GM21576 (cell line): Measurements from ENCODE around the gene SLC5A6.
A peak's percentile ranks its signal among the peaks of the same experiment; 100 is the strongest.

Source experiments
- ATAC-seq: cut with Tn5 transposase; IDR thresholded peaks from one replicate; pipeline ENCODE4 v1.9.1; 2021; ENCODE audit warnings: mild to moderate bottlenecking, moderate library complexity; ENCODE audit not compliant: unreplicated experiment

Gene SLC5A6

DNA sequence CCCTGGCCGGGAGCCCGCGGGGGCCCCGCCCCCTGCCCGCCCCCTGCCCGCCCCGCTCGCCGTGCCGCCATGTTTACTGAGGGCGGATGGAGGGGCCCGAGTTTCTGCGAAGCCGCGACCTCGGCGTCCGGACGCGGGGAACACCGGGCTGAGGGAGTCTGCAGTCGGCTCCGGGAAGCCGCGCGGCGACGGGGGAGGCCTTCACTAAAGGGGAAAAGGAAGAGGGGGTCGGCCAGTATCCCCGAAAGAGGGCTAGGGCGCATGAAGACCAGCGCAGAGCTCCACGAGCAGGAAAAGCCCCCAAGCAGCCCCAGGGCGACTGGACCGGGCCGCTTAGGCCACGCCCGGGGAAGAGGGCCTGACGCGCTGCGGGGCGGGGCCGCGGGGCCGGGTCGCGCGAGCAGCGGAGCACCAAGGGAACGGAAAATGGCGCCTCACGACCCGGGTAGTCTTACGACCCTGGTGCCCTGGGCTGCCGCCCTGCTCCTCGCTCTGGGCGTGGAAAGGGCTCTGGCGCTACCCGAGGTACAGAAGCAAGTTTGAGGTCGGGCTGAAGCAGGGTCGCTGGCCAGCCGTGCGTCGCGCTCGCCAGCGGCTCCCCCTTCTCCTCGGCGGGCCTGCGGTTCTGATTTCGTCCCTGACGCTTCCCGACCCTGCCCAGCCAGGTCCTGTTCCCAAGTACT lies at the start of gene SLC5A6, which contains the start of gene ATRAID:
SLC5A6 (minus strand) TSS at position 326 of the 683 bp plus-strand sequence. CDS start 4,618 bp downstream, outside the sequence.
ATRAID (plus strand) TSS at position 99 of the 683 bp plus-strand sequence; CDS start at position 427, 328 bp downstream.
- peak; percentile 72 for ATAC-seq

DNA sequence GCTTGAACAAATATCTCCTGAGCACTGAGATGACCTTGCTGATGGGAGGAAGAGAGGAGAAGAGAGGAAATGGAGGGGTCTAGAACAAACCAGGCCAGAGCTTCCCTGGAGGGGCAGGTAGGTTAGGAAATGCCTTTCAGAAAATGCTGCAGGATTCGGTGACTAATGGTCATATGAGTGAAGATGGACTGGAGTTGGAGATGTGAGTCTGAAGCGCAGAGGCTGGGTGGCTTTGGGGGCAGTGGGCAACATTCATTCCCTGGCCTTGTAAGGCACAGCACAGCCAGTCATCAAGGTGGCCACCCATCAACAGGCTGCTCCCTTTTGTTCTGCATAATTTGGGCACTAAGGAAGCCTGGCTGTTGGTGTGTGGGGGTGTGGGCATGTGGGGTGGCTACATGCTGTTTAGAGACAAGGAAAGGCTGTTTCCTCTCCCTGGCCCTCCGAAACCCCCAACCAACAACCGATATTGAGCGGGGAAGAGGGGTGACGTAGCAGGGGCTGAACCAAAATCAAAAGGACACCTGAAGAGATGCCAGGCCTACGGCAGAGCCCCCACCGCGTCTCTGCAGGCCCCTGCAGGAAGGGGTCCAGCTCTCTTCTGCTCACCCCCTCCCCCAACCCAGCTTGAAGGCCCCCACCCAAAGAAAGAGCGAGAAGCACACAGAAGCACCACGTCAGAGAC lies 49.3 kb upstream of the SLC5A6 start:
- ATAC-seq, result no peak

DNA sequence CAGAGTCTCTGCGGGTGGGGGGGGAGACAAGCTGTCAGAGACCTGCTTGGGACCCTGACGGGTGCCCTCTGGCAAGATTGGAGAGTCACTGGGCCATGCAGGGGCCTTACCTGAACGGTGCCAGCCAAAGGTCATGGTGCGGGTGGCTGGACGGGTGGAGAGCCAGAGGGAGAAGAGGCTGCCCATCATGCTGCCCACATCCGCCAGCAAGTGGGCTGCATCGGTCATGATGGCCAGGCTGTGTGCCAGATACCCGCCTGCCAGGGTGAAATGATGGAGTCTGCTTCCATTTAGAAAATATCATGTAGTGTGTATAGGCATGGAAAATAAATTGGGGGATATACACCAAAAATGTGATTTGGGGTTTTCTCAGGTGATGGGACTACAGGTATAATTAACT lies 46.0 kb upstream of the SLC5A6 start:
- ATAC-seq, result no peak

DNA sequence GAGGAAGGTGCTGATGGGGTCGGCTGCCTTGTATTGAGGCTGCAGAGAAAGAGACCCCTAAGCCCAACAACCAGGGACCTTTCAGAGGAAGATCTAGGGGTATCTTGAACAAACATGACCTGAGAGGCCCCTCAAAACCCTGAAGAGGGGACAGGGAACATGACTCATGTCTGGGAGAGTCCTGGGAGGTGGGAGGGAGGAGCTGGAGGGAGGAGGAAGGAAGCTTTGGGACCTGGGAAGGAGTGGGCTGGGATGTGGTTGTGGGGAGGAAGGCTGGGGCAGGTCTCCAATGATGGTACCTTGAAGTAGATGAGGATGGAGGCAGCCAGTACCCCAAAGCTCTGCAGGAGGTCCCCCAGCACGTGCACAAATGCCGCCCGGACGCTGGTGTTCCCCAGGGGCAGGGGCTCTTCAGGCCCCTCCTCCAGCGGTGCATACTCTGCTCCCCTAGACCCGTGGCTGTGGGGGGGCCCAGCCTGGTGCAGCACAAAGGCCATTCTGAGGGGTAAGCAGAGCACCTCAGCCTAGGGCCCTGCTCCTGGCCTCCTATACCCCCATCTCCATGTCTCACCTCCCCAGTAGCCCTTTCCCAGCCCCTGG lies 44.9 kb upstream of the SLC5A6 start:
- ATAC-seq, result no peak

DNA sequence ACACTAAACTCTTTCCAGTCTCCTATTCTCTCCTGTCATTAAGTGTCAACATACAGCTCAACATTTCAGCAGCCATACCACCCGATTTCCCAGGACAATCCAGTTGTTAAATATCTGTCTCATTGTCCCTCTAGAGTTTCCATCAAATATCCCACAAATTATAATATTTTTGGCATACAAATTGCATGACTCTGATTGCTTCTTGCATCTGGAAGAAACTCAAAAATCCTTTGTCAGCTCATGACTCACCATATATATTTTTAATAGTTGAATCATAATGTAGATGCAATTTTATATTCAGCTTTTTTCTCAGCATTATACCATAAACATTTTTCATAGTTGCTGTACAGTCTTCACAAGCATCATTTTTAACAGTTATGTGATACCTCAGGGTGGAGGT lies 43.6 kb upstream of the SLC5A6 start:
- ATAC-seq, result no peak

DNA sequence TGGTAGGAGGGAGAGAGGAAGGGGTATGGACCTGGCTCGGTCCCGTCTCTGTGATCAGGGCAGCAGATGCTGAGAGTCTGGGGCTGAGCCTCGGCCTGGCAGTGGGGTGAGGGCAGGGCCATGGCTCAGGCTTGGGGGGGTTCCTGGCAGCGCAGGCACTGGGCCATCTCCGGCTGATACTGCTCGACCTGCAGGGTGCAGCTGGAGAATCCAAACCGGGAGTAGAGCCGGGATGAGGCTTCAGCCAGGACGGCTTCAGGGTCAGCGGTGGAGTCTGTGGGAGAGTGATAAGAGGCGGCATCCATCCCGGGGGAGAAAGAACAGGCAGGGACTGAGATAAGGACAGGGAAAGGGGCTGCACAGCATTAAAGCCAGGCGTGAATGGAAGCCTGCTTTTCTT lies 43.1 kb upstream of the SLC5A6 start:
- ATAC-seq, result no peak

DNA sequence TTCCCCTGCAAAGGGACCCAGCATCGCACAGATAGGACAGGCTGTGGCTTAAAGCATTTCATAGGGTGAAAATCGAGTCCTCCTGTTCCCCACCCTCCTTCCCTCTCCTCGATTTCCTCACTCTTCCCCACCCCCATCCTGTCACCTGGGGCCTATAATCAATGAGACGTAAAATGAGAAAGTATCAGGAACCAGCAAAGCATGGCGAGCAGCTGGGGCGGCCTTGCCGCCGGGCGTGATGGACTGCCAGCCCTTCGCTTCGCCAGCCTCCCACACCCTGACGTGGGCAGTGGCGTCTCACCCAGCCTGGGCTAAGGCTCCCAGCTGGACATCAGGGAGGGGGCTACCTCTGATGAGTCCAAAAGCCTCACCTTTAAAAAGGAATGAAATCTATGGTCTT lies 39.7 kb upstream of the SLC5A6 start:
- ATAC-seq, result no peak

DNA sequence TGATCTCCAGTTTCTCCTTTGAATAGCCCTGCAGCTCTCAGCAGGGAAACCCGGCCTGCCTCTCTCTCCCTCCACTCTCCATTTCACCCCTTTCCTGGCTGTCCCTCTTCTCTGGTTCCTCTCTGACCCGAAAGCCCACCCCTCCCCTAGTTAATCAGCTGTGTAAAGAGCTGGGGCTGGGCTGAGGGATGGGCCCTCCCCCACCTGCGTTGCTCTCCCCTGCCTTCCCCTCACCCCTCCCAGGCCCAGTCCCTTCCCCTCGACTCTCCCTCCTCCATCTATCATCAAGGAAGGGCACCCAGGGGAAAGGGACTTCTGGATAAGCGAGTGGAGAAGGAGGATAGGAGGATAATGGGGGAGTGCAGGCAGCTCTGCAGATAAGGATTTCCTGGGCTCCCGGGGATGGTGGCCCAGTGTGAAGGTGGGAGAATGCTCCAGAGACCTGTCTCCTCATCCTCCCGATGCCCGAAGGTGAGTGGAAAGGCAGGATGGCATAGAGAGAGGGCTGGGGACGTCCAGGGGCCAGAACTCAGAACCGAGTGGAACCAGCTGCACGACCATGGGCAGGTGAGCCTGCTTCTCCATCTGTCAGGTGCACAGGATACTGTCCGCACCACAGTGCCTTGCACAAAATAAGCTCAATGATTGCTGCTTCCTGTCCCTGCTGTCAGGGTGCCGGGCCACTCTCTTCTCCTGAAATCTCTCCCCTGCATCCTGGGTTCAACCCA lies 38.7 kb upstream of the SLC5A6 start:
- ATAC-seq, result no peak

DNA sequence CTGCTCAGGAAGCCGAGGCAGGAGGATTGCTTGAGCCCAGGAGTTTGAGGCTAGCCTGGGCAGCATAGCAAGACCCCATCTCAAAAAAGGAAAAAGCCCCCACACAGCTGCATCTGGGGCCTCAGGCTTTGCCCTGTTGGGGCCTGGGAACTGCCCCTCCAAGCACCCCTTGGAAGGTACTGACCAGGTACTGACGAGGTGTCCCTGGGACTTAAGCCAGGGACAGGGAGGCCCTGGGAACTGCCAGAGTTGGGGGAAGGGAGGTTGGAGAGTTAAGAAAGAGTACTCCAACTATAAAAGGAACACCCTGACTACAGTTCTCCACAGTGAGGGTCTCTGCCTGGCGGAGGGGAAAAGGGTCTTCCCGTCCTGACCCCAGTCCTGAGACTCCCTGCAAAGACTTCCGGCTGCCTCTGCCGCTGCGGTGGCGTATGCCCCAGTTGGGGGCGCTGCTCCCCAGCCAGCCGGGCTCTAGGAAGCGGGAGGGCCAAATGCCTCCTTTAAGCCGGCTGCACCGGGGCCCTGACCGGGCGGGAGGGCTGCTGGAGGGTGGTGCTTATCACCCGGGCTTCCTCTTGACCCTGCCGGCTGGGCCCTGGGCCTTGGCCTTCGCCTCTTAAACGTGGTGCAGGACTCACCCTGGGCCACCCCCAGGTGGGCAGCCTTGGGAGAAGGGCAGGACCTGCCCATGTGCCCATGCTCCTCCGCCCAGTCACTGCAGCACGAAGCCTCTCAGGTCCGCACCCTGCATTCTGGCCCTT lies 38.0 kb upstream of the SLC5A6 start:
- ATAC-seq, result no peak

DNA sequence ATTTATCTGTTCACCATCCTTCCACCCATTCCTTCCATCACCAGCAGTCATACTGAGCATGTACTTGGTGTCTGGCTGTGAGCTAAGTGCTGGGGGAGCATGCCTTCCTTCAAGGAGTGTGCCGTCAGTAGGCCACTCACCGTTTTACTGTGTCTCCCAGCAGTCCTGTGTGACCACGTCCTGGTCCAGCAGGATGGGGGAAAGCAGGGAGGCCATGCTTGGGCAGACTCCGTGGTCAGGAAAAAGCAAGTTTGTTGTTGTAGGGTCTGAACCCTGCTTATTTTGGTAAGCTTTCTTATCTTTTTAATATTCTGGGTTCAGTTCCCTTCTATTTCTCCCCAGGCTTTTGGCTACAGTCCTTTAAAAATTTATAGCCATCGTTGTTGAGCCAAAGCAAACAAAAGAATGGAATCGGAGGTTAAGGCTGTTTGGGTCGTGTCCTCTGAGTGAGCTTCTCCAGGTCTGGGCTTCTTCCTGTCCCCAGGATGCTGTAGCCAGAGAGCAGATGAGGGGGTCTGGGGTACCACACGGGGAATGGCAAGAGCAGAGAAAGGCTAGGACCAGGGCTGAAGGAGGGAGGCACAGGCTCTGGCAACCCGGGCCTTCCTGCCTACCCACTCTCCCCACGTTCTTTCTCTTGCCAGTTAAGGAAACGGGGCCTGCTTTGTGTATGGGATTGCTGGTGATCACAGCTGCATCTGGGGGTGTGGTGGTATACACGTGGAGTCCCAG lies 37.3 kb upstream of the SLC5A6 start:
- no peak for ATAC-seq

DNA sequence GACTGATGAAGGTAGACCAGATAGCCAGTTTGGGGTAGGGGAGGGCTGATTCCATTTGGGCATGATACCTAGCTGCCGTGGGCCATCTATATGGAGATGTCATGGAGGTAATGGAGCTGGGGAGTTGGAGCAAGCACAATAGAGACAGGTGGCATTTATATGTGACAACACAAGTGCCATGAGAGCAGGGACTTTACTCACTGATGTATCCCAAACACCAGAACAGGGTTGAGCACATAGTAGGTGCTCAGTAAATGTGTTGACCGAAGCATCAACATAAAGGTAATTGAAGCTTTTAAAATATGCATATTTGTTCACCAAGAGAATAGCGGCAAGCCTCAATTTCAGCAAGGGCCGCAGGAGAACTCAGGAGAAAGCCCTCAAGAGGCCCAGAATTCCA lies 35.8 kb upstream of the SLC5A6 start:
- ATAC-seq, result no peak

DNA sequence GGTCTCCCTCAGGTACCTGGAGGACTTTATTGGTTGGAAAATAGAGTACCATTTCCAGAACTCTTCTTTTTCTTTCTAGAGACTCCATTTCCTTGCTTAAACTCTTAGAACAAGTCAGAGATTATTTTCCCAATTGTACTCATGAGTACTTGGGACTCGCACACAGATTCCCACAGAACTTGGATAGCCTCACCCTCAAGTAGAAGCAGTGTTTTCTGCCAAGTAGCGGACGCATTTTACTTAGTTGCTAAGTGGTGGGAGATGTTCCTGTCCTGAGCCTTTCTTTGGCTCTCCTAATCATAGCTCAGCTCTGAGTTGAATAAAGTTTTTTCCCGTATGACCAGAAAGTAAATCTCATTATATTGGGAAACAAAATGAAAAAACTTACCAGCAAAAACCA lies 33.6 kb upstream of the SLC5A6 start:
- ATAC-seq, result no peak

DNA sequence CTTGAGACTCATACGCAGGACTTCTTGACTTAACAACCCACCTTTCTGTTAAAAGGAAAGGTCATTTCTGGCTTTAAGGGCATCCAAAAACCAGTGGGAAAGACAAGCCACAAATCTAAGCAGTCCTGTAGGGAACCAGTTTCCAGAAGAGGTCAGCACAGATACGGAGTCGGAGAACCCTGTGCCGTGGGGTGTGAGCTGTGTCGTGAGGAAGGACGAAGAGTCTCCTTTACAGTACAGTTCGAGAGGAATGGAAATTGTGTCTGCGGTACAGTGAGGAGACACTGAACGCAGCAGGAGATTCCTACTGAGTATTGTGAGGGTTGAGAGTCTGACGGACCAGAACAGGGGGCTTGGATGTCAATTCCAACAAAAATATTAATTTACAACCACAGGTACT lies 33.0 kb upstream of the SLC5A6 start:
- ATAC-seq, result no peak

DNA sequence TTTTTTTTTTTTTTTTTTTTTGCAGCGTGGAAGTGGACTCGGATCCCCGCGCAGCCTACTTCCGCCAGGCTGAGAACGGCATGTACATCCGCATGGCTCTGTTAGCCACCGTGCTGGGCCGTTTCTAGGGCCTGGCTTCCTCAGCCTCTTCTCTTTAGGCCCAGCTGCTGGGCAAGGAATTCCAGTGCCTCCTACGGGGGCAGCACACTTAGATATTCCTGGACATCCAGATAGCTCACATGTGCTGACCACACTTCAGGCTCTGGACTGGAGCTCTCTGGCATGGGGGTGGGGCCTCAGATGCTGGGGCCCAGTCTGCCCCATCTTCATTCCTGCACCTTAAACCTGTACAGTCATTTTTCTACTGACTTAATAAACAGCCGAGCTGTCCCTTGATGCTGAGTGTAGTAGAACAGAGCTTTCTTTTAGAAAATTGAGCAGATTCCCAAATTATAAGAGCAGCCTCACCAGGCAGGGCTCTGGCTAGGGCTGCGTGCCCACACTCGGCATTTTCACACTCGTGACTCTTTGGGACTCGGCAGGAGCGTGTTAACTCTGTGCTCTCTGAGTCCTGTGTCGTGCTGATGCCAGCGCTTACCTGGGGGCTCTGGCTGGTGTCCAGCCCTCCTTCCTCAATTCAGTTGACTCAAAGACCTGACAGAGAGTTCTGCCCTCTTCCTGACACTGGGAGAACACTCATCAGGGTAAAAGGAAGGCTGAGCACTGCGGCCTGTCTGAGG lies 31.5 kb upstream of the SLC5A6 start:
- no peak for ATAC-seq

DNA sequence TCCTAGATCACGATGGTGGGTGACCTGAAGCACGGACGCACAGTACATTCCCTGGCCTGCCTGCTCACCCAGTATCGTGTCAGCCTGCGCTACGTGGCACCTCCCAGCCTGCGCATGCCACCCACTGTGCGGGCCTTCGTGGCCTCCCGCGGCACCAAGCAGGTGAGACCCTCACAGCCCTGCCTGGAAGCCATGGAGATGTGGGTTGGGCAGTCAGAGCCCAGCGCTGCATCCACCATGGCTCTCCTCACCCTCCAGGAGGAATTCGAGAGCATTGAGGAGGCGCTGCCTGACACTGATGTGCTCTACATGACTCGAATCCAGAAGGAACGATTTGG lies 30.5 kb upstream of the SLC5A6 start:
- no peak for ATAC-seq

DNA sequence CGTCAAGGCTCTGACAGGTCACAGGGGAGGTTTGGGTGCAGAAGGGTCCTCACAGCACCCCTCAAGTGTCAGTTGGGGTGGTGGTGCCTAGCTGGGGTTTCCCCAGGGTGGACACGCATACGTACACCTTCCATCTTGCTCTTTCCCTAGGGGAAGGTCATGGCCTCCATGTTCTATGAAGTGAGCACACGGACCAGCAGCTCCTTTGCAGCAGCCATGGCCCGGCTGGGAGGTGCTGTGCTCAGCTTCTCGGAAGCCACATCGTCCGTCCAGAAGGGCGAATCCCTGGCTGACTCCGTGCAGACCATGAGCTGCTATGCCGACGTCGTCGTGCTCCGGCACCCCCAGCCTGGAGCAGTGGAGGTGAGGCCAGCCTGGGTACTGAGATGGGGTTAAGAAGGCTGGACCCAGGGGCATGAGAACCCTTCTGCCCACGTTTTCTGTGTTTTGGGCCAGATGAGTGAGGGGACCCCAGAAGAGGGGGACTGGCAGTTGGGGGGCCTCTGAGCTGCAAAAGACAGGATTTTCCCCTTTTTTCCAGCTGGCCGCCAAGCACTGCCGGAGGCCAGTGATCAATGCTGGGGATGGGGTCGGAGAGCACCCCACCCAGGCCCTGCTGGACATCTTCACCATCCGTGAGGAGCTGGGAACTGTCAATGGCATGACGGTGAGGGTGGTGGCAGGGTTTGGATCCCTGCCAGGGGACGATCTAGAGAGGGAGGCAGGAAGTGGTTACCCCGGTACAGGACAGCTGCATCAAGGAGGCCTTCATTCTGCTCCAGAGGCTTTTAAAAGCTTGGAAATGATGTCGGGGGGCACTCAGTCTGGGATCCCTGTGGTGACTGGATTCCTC lies 29.9 kb upstream of the SLC5A6 start:
- no peak for ATAC-seq

DNA sequence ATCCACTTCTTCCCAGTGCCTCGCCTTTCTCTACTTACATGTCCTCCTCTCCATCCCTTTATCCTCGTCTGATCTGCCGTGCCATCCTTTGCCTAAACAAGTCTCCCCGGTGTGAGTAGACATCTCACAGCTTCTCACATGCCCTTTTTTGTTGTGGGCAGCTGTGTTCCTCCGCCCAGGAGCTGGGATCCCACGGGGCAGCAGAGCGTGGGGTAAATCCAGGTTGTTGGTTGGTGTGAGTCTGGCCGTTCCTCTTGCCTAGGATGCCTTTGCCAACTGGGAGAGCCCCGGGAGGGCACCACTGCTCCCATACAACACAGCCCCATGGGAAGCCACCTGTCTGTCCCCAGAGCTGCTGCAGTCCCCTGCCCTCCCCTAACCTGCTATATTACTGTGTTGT lies 28.3 kb upstream of the SLC5A6 start:
- no peak for ATAC-seq

DNA sequence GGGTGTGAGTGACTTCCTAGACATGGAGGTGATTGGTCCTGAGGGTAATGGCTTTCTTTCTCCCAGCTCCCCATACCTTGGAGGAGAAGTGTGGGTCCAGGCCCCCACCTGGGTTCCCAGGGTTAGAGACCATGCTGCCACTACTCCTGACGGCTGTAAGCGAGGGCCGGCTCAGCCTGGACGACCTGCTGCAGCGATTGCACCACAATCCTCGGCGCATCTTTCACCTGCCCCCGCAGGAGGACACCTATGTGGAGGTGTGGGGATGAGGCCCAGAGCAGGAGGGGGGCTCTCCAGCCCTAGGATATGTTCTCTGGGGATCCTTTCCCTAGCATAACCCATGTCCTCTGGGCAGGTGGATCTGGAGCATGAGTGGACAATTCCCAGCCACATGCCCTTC lies 26.9 kb upstream of the SLC5A6 start:
- no peak for ATAC-seq
